GM21576 (cell line): ENCODE results near the gene ENDOV.

Experiments
- ATAC-seq: cut with Tn5 transposase; IDR thresholded peaks from one replicate; pipeline ENCODE4 v1.9.1; 2021; ENCODE audit warnings: mild to moderate bottlenecking, moderate library complexity; ENCODE audit not compliant: unreplicated experiment

The ENDOV gene

DNA sequence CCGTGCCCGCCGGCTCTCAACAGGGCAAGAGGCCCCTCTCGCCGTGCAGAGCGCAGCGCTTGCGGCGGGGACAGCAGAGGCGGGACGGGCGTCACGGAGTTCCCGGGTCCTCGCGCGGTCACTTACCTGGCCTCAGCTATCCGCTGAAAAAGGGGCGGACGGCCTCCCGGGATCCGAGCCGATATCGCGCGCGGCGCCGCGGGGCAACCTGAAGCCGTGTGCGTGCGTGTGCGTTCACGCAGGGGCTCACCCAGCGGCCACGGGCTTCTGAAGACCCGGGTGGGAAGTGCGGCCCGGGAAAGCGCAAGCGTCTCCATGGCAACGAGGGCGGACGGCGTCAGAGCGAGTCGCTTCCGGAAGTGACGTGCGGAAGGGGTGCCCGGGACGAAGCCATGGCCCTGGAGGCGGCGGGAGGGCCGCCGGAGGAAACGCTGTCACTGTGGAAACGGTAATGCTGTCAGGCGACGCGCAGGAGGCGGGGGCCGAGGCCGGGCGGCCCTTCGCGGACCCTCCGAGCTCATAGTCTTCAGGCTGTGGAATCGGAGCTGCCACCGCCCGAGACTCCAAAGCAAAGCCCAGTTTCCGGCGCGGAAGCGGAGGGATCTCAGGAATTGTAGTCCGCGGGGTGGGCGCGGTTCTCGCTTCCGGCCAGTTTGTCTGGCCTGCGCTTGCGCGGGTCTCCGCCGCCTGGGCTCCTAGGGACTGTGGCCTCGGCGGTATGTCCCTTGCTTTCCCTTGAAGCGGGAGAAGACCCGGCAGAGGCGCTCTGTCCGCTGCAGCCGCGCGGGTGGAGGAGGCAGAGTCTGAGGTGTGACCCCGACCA, at the start of gene ENDOV:
Gene ENDOV, plus strand, starts transcription at position 365 of the 823 bp plus-strand sequence. Its CDS starts 28 bp downstream, at position 393.
- ATAC-seq: peak; percentile 84

DNA sequence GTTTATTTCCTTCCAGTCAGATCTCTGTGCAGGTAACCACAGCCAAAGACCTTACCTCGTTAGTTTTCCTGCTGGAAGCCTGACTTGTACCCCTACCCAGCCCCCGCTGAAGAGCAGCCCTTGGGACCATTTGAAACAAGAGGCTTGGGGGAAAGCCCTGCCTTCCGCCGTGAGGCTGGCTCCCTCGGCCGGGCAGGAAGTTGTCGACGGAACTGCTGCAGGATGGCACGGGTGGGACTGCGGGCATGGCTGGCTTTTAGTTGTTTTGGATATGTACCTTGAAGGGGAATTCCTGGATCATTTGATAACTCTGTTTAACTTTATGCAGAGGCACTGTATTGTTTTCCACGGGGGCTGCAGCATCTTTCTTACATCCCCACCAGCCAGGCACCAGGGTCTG, 49.0 kb upstream of the ENDOV start:
- ATAC-seq: no peak

DNA sequence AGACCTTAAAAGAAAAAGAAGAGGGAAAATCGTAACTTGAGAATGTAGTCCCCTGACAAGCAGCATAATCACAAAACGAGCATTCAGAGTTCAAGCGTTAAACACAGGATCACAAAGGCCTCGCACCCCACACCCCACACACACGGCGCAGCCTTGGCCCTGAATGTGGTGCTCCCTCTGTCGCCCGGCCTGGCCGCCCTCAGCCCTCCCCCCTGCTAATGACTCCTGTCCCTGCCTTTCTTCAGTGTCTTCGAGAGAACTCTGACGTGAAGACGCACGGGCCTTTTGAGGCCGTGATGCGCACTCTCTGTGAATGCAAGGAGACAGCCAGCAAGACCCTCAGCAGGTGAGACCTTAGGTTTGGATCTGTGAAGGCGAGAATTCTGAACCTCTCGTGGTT, 47.5 kb upstream of the ENDOV start:
- ATAC-seq: no peak

DNA sequence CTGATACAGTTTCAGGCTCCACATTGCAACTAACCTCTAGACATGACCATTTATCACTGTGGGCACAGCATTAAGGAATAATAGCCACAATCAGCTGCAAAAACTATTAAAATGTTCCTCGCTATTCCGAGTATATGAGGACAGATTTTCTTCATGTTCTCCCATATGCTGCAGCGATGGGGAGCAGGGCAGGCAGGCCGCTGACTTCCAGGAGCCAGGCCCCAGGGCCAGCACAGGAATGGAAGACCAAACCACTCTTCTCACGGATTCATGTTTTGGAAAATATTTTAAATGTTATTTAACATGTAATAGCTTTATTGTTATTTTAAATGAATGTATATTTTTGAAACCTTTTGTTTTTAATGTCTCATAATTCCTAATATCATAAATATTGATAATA, 43.8 kb upstream of the ENDOV start:
- no peak for ATAC-seq

DNA sequence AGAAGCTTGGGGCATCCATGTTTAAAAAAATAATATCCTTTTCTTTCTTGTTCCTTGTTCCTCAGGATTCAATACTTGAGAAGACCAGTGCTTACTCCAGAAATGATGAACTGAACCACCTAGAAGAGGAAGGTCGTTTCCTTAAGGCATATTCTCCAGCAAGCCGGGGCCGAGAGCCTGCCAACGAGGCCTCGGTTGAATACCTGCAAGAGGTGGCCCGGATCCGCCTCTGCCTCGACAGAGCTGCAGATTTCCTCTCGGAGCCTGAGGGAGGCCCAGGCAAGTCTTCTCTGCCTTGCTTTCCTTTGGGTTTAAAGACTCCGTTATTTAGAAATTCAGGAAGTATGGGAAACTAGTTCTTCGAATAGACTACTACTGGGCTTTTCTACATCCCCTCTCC, 42.5 kb upstream of the ENDOV start:
- no peak for ATAC-seq

DNA sequence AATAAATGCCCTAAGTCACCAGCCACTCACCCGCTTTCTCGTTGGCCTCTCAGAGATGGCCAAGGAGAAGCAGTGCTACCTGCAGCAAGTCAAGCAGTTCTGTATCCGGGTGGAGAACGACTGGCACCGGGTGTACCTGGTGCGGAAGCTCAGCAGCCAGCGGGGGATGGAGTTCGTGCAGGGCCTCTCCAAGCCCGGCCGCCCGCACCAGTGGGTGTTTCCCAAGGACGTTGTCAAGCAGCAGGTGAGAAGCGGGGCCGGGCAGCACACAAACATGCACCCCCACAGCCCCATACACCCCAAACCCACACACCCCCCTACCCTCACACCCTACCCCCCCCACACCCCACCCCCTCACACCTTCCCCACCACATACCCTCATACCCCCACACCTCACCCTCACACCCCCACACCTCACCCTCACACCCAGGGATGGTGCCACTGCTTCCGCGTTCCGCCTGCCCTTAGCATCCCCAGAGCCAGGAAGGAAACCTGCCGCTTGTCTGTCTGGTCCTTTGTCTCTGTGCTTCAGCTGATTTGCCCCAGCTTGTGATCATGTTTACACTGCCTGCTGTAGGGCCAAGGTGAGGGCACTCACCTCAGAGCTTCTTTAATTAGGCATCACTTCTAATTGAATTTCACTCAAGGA, 41.9 kb upstream of the ENDOV start:
- no peak for ATAC-seq

DNA sequence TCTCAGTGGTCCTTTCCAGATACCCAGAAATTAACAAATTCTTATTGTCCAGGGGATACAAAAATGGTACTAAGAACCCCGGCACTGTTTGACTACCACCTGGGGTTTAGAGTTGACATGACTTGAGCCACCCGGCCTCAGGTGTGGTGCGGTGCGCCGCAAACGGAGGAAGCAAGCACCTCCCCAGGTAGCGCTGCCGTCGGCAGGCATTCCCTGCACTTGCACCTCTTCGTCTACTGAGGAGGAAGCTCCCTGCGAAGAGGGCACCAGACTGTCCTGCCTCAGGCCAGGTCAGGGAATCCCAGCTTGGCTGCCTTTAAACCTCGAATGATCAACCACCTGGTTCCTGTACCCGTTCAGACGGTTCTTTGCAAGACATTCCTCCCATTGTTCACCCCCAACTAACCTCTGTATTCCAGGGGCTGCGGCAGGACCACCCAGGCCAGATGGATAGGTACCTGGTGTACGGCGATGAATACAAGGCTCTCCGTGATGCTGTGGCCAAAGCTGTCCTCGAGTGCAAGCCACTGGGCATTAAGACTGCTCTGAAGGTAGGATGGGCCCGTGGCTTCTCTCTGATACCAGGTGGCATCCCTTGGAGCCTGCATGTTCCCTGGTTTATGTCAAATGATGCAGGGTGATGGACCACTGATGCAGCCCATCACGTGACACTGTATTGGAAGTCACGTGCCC, 40.8 kb upstream of the ENDOV start:
- no peak for ATAC-seq

DNA sequence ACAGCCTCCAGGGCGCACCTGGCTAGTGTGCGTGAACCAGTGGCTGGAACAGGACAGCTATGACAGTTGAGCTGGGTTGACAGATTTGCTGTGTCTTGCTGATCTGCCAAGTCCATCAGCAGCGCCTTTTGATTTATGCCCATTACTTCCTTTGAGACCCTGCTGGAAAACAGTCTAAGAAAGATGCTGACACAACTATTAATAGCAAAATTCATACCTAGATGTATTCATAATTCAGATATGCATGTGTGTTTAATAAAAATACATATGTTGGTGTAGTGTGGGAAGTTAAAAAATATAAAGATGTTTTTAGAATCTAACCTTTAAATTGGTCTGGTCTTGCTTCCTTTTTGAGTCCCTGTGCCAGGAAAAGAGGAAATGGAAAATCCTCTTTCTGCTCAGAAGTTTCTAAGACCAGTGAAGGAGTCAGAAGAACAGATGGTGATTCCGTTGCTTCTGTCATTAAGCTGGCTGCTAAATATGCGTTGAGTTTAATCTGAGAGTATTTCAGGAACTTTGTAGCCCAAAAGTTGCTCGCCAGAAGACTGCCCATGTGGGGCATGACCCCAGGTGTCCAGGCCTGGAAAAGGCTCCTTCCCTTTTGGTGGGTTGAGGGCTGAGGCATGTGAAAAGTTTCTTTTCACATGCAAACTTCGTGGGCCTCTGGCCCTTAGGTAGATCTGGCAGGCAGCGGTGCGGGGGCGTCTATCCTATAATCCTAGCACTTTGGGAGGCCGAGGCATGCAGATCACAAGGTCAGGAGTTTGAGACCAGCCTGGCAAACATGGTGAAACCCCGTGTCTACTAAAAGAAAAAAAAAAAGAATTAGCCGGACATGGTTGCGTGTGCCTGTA, 40.0 kb upstream of the ENDOV start:
- ATAC-seq: no peak

DNA sequence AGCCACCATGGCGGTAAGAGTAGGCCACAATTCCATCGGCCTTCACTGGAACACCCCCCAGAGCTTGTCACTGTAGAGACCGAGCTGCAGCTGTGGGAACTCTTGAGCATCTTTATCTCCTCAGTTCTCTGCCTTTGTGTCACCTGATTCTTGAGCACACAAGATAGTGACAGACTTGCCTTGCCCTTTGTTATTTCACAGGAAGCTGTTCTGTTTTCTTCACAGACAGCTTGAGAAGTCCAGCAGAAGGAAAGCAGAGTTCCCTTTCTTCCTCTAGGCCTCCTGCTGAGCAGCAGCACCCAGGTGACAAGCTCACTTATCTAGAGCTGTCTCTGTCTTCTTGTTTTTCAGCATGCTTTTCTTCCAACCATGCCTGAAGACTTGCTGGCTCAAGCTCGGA, 38.4 kb upstream of the ENDOV start:
- ATAC-seq: no peak

DNA sequence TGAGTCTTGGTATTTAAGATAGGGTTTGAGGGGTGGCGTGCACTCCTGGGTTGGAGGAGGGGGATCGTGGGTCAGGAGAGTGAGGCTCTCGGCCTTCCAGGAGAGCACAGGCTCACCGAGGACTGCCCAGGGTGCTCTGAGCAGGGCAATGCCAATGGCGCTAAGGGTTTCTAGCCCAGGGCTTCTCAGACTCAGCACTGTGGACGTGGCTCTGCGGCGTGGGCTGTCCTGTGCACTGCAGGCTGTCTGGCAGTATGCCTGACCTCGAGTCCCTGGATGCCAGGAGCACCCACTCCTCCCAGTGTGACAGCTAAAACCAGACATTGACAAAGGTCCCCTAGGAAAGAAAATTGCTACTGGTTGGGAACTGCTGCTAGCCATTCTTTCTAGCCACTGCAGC, 37.2 kb upstream of the ENDOV start:
- no peak for ATAC-seq

DNA sequence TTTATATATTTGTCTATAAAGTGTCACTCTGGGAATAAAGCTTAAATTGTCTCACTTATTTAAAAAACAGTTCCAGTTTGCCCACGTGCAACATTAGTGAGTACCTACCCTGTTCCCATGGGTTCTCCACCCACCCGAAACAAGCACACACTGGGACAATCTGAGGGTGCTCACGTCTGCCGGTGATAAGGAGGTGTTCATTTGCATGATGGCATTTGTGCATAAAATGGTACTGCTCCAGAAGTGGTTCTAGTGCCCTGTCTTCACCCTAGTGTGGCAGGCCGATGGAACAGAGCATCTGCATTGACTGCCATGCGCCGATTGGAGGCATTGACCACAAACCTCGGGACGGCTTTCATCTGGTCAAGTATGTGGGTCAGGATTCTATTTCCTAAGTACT, 35.6 kb upstream of the ENDOV start:
- no peak for ATAC-seq

DNA sequence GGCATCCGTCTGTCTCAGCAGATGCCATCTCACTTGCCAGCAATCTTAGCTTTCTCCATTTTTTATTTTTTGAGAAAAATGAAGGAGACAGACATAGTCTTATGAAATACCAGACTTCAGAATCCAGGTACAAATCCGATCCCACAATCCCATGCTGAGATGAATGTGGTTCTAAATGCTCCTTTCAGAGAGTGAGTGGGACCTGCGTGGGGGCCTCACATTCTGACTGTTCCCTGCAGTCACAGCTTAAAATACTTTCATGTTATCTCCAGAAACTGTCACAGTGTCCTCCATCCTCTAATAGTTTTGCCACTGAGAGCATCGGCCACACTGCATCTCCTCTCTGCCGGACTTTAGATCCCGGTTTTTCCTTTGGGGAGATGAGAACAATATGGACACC, 34.9 kb upstream of the ENDOV start:
- ATAC-seq: no peak

DNA sequence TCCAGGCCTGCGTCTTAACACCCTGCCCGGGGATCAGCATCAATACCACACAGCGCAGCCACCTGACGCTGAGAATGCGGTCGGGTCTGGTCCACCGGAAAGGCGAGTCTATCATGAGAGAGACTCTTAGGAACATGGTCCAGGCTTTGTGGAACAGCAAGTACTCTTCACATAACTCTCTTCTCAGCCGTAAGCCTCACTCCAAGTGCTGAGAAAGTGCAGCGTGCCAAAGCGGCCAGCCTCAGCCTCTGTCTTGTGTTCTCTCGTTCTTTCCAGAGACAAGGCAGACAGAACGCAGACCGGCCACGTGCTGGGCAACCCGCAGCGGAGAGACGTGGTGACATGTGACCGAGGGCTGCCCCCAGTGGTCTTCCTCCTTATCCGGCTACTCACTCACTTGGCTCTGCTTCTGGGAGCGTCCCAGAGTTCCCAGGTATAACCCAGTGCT, 34.4 kb upstream of the ENDOV start:
- ATAC-seq: no peak

DNA sequence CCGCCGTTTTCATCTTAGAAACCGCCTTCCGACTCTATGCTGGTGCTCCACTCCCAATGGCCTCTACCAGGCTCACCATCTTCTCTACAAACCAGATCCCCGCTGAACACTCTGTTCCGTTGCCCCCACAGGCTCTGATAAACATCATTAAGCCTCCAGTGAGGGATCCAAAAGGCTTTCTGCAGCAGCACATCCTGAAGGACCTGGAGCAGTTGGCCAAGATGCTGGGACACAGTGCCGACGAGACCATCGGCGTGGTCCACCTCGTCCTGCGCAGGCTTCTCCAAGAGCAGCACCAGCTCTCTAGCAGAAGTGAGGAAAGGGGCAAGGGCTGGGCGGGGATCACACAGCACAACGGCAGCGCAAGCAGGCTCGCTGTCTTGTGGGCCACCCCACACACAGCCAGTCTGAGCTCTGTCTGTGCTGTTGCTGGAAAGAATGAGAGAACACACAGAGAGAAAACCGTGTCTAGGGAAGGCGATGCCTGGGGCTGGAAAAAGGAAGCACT, 33.5 kb upstream of the ENDOV start:
- ATAC-seq: no peak

DNA sequence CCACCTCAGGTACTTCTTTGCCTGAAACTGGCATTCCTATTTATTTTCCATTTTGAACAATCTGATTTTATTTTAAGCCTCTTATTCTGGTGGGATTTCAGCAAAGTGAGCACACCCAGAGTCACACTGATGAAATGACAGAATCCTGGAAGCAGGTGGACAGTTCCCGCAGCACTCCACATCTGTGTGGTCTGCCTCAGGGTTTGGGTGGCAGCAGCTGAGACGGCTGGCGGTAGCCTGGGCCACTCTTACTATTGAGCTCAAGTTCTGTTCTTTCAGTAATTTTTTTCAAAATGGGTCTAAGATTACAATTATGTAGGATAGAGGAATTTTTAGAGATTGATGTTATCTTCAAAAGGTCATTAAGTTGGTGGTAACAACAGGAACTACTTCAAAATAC, 32.5 kb upstream of the ENDOV start:
- no peak for ATAC-seq

DNA sequence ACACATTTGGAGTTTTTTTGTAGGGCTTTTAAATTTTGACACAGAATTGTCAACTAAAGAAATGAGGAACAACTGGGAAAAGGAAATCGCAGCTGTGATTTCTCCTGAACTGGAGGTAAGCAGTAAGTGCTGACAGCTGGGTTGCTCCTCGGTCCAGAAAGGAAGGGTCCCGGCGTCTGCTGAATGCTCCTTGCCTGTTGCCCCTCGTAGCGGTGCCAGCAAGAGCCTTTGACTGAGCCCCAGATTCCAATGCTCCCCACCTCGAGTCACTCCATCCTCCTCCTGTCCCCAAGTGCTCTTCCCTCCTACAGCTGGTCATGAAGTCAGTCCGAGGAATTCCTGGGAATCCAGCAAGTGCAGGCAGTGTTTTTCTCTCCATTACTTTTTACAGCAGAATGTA, 32.0 kb upstream of the ENDOV start:
- no peak for ATAC-seq

DNA sequence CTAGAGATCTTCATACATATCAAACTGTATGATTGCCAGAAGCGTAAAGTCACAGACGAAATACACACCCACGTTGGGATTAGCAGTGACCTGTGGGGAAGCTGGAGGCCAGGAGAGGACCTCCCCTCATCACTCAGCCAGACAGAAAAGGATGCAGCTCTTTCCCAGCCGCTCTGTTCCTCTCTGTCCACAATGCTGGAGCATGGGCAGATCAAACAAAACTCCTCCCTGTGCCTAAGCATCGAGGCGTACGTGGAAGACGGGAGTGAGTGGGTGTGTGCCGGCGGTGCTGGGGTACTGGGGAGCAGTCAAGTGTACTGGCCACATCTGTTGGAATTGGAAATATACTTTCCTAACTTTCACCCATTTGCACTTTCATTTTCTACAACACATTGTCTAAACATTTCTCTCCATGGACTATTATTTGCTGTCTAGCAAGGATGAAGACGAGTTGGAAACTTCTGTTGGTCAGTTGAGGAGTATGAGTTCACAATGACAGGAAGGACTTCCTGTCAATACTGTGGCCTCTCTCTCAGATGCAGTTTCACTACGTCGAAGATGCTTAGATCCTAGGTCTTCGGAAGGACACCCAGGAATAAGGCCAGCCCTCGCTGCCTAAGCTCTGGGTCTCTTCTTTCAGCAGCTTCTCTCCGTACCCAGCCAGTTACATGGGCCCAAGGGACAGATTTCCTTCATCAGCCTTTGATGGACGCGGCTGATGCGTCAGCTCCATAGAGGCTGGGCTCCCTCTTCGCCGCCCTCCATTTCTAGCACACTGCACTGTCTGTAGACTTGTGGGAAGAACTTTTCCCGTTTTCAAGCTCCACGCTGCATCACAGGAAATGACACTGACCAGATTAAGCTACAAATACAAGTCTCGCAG, 30.6 kb upstream of the ENDOV start:
- ATAC-seq: no peak

DNA sequence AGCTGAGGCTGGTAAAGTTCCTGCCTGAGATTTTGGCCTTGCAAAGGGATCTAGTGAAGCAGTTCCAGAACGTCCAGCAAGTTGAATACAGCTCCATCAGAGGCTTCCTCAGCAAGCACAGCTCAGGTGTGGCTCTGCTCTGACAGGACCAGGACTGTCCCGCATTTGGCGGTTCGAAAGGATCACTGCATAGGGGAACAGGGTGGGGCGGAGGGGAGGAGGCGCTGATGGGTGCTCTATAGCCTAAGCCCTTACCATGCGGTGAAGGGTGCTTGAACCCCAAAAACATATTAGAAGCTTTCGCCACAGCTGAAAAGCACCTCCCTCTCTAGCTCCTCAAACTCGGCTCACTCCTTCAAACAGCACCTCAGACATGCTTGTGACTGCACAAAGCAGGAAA, 29.9 kb upstream of the ENDOV start:
- no peak for ATAC-seq

DNA sequence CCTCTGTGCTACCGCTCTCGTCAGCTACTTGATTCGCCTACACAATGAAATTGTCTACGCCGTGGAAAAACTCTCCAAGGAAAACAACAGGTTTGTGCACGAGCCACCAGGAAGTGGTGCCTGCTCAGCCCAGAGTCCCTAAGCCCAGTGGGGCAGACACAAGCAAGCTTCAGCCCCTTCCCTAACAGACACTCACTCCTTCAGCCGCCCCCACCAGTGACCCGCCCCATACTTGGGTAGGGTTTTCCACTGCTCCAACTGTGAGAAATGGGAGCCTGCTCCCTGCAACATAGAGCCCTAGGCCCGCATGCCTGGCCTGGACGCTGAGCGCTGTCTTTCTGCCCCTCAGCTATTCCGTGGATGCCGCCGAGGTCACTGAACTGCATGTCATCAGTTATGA, 28.6 kb upstream of the ENDOV start:
- ATAC-seq: no peak

DNA sequence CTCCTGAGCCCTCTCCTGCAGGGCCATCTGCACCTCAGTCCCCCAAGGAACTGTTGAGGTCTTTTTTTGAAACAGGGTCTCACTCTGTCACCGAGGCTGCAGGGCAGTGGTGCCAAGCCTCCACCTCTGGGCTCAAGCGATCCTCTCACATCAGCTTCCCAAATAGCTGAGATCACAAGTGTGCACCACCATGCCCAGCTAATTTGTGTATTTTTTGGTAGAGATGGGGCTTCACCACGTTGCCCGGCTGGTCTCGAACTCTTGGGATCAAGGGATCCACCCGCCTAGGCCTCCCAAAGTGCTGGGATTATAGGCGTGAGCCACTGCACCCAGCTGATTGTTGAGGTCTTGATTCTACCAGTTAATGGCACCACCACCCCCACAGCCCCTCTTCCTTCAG, 27.9 kb upstream of the ENDOV start:
- ATAC-seq: no peak
